ENCODE data around the gene USP12.
"Not testable (repeated sequence)": the region's sequence is repeated elsewhere in the genome, so short reads cannot be mapped to it uniquely, and the experiment has no call there.

USP12 gene

DNA sequence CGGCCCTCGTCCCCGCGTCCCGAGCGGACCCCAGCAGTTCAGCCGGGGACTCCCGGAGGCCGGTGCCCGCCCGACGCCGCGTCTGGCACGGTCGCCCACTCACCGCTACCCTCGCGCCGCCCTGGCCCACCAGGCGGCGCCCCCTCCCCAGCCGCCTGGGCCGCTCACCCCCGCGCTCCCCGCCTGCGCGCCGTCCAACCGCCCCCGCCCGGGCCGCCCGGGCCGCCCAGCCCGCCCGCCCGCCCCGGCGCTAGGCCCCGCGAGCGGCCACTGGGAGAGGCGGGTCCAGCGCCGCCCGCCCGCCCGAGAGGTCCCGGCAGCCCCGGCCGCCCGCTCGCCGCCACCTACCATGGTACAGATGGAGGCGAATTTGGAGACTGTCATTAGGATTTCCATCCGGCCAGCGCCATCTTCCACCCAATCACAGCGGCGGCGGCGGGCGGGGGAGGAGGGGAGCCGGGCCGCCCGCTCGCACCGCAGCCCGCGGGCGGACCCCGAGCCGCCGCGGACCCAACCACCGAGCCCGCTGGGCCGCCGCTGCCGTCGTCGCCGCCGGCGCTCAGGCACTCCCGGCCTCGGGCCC lies at the start of gene USP12:
TSS of gene USP12 (minus strand) at position 568 of the 583 bp plus-strand sequence. CDS start at position 396, 172 bp downstream.
- no peak for DNase-seq (ENCODE audit: low read depth)
- peak; percentile 17 for TF ChIP-seq CTCF (IDR thresholded peaks at IDR 0.05; ENCODE audit: low read depth, low read length, missing control alignments)

GRCh38 chr13:27219611-27220010 lies 48.0 kb upstream of the USP12 start:
- TF ChIP-seq CTCF (IDR thresholded peaks at IDR 0.05; ENCODE audit: low read depth, low read length, missing control alignments), result no peak
- no peak overlapping the region for H3K4me3 ChIP-seq (ENCODE audit: low read depth, low read length)
- DNase-seq (ENCODE audit: low read depth), result no peak

More for the DNA sequence above, at the start of gene USP12:
- peak within 1 kb of the TSS; percentile 73 for H3K4me3 ChIP-seq (ENCODE audit: low read depth, low read length)

DNA sequence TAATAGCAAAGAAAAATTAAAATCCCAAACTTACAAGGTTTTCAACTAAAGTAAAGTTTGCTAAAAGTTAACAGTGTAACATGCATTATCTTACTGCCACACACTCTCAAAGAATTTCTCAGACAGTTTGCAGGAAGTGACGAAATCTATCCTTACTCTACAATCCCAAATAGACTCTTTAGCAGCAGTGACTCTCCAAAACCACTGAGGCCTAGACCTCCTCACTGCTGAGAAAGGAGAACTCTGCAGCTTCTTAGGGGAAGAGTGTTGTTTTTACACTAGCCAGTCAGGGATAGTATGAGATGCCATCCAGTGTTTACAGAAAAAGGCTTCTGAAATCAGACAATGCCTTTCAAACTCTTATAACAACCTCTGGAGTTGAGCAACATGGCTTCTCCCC lies 47.2 kb upstream of the USP12 start:
- not testable (repeated sequence) for H3K4me3 ChIP-seq (ENCODE audit: low read depth, low read length); DNase-seq (ENCODE audit: low read depth)

GRCh38 chr13:27217791-27218190 lies 46.2 kb upstream of the USP12 start:
- H3K4me3 ChIP-seq (ENCODE audit: low read depth, low read length); DNase-seq (ENCODE audit: low read depth): not testable (repeated sequence)

DNA sequence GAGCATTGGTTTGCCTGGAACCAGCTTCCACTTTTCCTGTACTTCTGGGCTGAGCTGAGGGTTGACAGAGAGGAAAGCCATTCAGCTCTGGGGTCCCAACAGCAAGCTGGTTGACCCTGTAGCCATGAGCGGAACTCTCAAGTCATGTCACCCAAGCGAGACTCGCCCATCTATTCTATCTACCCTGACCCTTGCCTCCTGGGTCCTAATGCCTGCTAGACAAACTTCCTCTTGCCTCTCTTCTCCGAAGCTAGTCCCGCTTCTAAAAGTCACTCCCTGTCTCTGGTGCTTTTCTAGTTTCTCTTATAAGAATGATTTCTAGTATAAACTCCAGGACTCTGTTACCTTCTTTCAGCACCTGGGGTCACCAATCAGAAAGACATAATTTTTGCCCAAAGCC lies 41.8 kb upstream of the USP12 start:
- DNase-seq (ENCODE audit: low read depth); H3K4me3 ChIP-seq (ENCODE audit: low read depth, low read length): not testable (repeated sequence)

GRCh38 chr13:27211771-27212364 lies 40.3 kb upstream of the USP12 start:
- DNase-seq (ENCODE audit: low read depth), result no peak
- TF ChIP-seq CTCF (IDR thresholded peaks at IDR 0.05; ENCODE audit: low read depth, low read length, missing control alignments), result no peak
- no peak overlapping the region for H3K4me3 ChIP-seq (ENCODE audit: low read depth, low read length)

DNA sequence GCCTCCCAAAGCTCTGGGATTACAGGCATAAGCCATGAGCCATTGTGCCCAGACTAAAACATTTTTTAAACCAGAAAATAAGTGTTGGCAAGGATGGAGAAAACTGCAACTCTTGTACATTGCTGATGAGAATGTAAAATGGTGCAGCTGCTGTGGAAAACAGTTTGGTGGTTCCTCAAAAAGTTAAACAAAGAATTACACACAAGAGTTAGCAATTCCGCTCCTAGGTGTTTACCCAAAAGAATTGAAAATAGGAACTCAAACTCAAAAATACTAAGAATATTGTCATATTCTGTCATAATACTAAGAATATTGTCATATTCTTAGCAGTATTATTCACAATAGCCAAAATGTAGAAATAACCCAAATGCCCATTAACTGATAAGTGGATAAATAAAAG lies 39.7 kb upstream of the USP12 start:
- no peak for TF ChIP-seq CTCF (IDR thresholded peaks at IDR 0.05; ENCODE audit: low read depth, low read length, missing control alignments)
- H3K4me3 ChIP-seq (ENCODE audit: low read depth, low read length), result no peak overlapping the region
- DNase-seq (ENCODE audit: low read depth), result no peak

DNA sequence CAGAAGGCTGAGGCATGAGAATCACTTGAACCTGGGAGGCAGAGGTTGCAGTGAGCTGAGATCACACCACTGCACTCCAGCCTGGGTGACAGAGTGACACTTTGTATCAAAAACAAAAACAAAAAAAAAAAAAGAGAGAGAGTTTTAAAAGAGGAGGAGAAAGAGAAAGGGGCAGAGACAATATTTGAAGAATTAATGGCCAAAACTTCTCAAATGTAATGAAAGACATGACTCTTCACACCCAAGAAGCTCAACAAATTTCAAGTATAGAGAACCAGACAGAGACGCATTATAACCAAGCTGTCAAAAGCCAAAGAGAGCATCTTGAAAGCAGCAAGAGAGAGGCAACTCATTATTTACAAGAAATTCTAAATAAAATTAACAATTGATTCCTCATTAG lies 36.9 kb upstream of the USP12 start:
- no peak for DNase-seq (ENCODE audit: low read depth)
- H3K4me3 ChIP-seq (ENCODE audit: low read depth, low read length), result no peak overlapping the region
- TF ChIP-seq CTCF (IDR thresholded peaks at IDR 0.05; ENCODE audit: low read depth, low read length, missing control alignments), result no peak
